Limb (tissue), 2 donors: Measurements from ENCODE around the gene CLDN20.
A peak's percentile ranks its signal among the peaks of the same experiment; 100 is the strongest.
"Not testable (repeated sequence)": the region's sequence is repeated elsewhere in the genome, so short reads cannot be mapped to it uniquely, and the experiment has no call there.

Experiments used
- DNase-seq, 2 donors: peaks; one replicate each; pipeline ENCODE4 v3.0.0-alpha.2; 2016; ENCODE audit errors: extremely low spot score in 2 of 2

Gene CLDN20

DNA sequence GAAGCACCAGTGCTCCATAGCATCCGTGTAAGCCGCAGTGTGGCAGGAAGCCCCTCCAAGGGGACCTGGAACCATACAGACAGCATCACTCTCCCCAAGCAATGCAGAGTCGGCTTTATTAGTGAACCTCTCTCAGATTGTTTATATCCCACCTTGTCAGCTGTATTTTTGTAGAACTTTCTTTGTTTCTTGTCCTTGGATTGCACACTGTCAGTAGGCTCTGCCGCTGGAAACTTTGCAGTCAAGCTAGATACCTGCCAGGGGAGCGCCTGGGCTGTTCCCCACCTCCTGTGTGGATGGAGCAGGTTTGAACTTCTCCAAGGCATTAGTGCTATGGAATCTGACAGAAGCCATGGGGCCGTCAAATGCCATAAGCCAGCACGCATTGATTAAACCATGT, 18.6 kb upstream of the CLDN20 start:
- no peak for DNase-seq

DNA sequence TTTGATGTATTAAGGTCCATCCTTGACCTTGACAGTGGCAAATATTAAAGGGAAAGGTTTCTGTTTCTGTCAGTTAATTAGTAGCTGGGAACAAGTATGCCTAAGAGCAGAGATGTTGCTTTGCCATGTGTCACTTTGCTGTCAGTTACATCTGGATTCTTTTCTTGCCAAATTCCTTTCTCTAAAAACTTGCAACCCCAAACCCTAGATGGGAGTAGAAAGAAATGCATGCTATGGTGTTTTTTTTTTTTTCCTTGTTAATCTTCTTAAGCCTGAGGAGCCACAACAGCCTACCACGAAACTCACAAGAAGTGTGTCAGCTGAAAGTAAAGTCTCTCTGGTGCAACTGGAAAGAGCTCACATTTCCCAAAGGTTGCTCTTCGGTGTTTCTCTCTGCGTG, 18.0 kb upstream of the CLDN20 start:
- no peak for DNase-seq

DNA sequence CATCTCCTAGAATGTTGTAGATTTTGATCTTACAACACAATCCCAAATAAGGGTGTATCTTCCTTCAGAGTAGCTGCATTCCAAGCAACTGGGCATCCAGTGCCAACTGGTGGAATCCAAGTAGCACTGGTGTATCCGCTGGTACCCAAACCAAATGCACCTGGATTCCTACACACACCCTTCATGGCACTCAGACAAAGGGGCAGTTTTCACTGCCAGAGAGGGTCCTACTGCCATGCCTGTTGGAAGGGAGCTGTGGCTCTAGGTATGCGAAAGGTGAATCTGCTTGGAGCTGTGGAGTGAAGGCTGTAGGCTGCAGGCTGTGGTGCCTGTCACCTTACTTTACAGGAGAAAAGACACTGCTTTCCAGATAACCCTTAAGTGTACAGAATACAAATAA, 17.0 kb upstream of the CLDN20 start:
- no peak for DNase-seq

DNA sequence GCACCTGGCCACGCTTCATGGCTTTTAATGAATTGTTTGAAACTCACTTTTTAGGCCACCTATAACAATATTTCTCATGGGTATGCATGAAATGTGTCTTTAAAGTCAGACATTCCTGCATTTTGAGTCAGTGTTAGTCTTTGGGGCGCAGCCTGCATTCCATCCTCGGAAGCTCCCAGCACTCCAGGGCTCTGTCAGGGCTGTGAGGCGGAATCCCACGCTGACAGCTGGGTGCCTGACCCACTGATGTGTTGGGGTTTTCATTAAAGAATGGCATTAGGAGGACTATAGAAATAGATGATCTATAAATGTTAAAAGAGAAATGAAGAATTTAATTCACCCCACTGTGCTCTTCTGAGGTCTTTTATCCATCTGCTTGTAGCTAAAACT, 16.2 kb upstream of the CLDN20 start:
- no peak for DNase-seq

DNA sequence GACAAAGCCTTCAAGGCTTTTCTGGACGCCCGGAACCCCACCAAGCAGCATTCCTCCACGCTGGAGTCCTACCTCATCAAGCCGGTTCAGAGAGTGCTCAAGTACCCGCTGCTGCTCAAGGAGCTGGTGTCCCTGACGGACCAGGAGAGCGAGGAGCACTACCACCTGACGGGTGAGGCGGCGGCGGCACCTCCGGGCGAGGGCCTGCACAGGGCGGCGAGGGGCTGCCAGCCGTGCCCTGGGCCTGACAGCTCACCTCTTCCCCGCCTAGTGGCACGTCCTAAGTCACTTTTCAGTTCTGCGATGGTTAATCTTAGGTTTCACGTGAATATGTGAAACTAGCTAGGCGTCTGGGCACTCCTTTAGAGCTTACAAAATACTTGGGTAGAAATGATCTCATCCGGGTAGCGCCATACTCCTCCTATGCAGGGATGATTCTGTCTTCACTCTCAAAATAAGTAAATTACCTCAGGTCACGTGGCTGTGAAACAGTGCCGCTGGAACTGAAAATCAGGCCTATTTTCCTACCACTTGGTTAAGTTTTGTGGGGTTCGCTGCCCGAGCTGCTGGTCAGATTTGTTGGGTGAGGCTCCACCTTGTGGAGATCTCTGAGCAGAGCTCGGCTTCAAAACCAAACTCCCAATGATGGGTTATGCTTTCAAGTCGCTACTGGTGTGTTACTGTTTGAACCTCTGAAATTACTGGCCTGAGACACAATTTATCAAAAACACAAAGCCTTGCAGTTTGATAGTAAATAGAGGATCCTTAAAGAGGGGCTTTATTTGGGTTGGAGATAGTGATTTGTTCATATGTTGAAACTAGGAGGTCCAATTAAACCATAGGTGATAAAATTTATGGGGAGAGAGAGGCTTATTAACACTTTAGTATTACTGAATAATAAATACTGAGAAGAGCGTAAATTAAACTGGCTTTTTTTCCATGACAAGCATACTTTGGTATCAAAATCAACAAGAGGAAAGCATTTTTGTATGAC, 15.5 kb upstream of the CLDN20 start:
- peak; percentile 51 to 72 for DNase-seq

DNA sequence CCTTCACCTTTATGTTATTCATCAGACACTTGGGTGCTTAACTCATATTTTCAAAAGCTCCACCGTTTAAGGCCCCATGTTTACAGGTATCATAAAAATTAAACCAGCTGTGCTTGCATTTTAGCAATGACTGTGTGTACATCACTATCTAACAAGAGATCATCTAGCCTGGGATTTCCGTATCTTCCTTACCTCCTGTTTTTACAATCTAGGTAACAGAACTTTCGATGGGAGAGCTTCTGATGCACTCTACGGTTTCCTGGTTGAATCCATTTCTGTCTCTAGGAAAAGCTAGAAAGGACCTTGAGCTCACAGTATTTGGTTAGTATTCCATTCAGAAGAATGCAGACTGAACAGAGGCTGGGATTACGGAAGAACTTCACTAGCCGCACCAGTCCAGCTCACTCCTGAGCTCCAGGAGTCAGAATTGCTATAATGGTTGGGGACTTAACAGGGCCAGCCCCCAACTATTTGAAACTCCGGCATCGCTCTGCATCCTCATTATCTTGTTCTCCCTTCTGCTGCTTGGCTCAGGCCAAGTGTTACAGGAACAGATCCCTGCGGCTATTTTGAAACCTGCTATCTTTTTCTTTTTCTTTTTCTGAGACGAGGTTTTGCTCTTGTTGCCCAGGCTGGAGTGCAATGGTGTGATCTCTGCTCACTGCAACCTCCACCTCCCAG, 13.0 kb upstream of the CLDN20 start:
- DNase-seq, result no peak

DNA sequence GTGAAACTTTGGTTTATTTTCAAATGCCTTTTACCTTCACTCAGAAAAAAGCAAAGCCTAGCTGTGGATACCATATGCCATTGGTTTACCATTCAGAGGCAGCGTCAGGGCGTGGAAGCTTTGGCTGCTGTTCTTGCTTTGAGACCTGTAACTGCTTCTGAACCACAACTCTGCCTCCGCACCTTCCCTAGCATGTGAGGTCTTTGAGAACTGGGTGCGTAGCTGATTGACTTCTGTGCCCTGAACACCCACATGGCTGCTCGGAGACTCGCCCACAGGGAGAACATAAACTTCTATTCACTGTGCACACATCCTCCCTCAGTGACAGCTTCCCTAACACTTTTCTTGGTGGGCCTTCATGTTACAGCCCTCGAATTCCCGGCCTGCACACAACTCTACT, 11.2 kb upstream of the CLDN20 start:
- DNase-seq, result no peak

DNA sequence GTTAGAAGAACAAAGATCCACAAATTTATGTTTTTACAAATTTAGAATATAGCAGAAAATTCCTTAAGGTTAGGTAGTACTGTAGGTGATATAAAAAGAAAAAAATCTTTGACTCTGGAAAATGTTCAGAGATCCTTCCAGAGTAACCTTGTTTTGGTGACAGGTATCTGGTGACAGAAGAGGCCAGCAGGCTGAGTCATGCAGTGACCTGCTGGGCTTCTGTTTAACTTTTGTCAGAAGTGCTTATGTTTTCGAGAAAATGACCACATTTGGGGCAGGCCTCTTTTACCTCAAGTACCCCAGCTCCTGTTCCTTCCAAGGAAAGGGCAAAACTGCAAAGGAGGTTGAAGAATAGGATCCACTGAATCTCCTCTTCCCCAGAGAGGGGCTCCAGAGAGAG, 10.5 kb upstream of the CLDN20 start:
- DNase-seq, result no peak

DNA sequence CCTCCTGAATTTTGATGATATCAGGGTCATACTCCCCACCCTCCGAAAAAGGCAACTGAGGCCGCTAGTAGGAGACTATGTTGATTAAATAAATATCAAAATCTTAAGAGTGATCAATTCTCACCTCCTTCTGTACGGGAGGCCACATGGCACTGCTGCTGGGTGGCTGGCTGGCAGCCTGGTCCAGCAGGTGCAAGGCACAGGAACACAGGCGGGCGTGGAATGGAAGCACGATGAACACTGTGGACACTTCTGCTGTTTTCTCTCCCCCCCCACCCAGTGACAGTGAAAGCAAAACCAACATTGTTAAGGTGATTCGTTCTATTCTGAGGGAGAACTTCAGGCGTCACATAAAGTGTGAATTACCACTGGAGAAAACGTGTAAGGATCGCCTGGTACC, 9.7 kb upstream of the CLDN20 start:
- no peak for DNase-seq

DNA sequence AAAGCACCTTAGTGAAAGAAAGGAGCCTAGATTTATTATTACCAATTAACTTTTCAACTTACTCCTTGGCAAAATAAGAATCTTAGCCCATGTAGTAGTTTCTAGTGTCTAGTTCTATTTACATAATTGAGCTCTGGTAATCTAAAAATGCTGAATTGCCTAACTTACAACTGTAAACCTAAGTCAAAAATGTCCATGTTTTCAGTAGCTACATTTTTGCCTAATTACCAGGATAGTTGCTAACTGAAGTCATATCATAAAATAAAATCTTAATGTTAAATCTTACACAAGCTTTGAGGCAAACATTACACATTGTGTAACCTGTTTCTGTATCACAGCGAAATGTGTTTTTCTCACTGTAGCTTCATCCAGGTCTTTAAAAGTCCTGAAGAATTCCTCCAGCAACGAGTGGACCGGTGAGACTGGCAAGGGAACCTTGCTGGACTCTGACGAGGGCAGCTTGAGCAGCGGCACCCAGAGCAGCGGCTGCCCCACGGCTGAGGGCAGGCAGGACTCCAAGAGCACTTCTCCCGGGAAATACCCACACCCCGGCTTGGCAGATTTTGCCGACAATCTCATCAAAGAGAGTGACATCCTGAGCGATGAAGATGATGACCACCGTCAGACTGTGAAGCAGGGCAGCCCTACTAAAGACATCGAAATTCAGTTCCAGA, 7.6 kb upstream of the CLDN20 start:
- DNase-seq, result no peak

DNA sequence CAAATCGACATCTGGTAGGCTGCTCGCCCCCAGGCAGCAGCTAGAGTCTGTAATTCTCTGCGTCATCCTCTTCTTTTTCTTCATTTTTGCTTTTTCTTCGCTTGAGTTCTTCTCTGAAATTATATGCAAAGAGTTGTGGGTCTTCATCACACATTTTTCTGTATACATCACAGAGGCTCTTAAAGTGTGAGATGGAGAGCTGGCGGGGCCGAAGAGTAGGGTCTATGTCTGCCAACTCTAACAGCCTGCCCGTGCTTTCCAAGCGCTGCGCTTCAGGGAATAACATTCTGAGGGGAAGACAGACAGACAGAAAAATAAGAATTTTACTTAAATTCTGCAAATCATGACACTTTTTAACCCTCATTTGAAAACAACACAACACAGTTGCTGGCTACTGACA, 6.0 kb upstream of the CLDN20 start:
- no peak for DNase-seq

DNA sequence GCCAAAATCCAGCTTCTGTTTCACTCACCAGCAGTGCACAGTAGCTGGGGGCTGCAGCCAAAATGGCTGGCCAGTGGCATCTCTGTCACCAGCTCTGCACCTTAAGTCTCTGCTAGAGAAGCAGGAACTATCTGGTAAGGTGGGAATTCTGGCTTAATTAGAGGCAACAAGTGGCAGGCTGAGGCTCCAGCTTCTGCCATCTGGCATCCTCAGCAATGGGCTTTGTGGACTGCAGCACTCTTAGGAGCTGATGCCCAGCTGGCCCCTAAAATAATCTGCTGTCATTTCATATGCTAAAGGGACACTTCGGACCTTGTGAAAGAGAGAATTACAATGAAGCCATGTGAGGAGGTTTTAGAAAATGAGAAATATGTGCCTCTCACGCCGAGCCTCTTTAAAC, 4.6 kb upstream of the CLDN20 start:
- DNase-seq, result no peak

DNA sequence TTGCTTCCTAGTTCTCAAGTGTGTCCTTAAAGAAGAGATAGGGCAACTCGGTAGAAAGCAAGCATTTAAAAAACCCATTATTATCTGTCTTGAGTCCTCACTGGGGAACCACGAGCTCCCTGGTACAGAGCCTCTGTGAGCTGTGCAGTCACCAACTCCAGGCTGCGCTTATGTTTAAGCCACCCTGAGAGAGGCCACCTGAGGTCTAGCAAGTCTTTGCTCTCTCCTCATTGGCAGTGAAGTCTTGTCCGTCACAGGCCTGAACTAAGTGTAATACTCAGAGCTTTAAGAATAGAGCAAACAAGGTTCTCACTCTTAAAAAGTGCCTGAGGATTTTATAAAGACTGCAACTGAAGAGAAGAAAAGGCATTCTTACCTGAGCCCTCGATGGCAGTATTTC, 3.9 kb upstream of the CLDN20 start:
- no peak for DNase-seq

DNA sequence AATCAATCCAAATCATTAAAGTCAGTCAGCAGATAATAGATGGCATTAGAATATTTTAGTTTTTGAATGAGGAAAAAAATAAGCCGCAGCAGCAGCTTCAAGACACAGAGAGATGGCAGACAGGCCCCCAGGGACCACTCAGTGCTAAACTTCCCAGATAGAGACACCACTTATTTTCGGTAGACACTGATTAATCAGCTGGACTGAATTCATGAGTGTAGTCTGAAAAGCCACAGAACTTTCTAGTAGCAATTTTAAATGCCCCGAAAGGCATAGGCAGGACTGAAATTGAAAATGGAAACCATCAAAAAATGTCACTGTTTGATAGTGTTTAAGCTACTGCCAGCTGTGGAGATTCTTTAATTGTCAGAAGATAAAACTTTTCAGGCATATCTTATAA, 3.1 kb upstream of the CLDN20 start:
- DNase-seq, result no peak

DNA sequence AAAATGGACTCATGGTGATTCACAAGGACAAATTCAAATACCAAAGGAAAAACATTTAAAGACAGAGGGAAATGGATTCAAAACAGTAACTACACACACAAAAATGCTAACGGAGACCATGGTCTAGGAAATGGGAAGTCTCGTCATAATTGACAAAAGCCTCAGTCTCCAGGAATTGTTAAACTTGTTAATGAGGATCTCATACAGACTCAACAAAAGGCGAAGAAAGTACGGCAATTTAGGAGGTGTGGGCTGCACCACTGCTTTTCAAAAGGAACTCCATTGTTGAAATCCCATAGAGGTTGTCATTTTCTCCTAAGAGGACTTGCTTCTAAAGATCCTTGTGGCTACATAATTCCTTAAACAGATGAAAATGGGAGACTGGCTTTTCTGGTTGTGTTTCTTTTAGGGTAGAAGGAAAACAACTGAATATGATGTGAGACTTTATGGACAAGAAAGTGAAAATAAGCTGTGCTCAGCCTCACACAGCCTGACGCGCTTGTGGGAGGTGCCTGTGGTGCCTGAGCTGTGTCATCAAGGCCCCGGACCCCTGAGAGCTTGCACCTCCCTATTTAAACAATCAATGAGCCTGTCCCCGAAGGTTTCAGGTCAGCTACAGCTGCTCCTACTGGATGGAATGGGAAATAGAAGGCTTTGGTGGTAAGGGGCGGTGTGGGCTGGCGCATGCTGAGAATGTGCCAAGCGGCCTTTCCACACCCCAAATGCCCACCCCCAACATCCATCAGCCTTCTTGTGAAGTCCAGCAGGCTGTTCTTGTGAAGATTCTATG, 2.5 kb upstream of the CLDN20 start:
- DNase-seq, result no peak

DNA sequence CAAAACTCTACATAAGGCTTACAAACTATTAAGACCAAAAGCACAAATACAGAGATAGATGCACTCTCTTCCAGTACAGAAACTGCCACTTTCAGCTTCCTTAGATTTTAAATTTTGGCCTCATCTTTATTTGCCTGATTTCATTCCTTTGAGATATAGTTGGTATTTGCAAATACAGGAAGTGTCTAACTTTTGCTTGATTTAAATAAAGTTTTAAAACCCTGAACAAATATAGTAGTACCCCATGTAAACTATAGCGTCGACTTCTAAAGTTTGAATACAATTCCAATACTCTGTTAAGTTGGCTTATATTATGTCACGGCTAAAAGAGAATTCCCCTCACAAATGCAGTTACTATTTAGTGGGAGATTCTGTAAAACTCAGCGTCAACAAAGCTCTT, 1.2 kb upstream of the CLDN20 start:
- no peak for DNase-seq

DNA sequence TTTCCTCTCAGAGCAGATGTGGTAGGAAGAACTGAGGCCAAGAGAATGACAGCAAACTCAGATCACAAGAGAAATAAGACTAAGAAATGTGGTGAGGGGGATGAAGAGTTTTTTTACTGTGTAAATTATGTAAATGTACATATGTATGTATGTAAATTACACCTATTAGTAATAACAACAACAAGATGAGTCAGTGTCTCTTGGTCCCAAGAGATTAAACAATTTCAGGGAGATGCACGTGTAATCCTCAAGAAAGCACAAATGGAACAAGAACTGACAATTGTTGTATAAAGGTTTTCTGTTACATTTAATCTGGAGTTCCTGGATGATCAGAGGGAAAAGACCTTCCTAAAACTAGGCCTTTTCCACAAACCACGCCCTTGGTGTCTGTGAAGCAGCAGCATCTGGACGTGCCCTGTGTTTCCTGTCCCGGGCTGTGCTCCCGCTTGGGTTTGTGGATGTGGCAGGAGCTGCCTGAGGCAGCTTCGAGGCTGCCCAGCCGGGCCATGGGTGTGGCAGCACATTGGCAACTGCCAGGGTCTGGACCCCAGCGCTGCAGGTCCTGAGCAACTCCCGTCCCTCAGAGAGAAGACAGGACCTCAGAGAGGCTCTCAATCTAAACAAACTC, 994 bp downstream of the CLDN20 start:
- no peak for DNase-seq

DNA sequence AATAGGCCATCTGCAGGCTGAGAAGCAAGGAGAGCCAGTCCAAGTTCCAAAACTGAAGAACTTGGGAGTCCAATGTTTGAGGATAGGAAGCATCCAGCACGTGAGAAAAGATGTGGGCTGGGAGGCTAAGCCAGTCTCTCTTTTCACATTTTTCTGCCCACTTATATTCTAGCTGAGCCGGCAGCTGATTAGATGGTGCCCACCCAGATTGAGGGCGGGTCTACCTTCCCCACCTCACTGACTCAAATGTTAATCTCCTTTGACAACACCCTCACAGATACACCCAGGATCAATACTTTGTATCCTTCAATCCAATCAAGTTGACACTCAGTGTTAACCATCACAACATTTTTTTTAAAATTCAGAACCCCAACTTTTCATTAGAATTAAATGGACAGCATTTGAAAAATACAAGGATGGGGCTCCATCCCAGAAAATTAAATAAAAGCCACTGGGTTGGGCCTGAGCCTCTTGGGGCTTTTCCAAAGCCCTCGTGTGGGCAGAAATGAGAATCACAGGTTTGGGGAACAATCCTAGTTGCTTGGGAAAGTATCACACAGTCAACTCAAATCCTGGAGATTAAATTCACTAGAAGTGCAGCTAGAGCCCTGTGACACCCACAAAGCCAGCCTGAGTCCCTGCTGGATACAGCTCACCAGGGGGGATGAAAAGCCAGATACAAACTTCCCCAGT, 2.2 kb downstream of the CLDN20 start:
- no peak for DNase-seq

DNA sequence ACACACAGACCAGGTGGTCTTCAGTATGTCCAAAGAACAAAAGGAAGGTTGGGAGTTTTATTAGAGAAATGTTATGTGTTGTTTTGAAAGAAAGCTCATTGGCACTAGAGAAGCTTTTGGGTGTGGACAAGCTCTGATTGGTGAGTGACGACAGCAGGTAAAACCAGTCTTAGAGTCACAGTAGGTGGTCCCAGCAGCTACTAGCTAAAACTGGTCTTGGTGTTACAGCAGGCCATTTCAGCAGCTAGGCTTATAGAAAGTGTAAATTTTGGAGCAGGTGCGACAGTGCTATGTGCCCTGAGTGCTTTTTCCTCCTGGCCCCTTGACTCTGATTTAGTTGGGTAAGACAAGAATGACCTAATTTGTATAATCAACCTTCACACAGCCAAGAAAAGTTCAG, 3.6 kb downstream of the CLDN20 start:
- no peak for DNase-seq

DNA sequence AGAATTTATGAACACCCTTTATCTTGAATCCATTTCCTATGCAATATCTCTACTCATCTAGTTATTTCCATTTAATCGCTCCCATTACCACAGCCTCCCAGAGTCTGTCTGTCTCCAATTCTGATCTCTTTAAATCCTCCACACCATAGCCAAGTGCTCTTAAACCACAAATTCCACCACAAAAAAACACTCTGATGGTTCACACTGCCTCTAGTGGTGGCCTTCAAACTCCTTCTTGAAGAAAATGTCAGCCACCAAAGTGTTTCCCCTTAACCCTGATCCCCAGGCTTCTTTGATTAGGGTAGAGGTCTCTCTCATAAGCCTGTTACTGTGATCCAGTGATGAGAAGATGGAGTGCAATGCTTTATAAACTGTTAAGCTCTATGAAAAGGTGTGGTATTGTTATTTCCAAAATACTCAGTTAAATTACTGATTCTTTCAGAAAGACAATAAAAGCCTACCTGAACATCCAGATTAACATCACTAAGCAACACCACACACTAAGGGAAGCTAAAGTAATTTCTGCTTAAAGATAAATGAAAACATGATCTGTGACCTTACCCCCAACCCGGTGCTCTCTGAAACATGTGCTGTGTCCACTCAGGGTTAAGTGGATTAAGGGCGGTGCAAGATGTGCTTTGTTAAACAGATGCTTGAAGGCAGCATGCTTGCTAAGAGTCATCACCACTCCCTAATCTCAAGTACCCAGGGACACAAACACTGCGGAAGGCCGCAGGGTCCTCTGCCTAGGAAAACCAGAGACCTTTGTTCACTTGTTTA, 4.5 kb downstream of the CLDN20 start:
- DNase-seq, result not testable (repeated sequence)
